Germinal center (tissue), 1 donor: ENCODE results near the gene PPP1CA.
"Not testable (repeated sequence)": the region's sequence is repeated elsewhere in the genome, so short reads cannot be mapped to it uniquely, and the experiment has no call there.

Experiments used
- DNase-seq: peaks from one replicate; pipeline ENCODE4 v3.0.0; 2012; ENCODE audit warnings: mixed read lengths, low spot score

PPP1CA gene

DNA sequence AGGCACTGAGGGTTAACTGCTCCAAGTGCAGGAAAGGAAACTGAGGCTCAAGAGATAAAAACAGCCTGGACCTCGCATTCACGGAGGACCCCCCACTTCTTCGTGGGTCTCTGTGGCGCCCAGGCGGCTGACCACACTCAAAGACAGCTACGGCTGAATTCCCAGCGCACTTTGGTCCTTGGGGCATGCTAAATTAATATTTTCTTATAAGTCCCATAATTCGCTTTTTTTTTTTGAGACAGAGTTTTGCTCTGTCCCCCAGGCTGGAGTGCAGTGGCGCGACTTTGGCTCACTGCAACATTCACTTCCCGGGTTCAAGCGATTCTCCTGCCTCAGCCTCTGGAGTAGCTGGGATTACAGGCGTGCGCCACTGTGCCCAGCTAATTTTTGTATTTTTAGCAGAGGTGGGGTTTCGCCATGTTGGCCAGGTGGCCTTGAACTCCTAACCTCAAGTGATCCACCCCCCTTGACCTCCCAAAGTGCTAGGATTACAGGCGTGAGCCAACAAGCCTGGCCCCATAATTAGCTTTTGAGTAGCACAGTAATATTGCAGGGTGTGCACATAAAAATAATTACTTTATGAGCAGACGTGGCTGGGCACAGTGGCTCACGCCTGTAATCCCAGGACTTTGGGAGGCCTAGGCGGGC, 658 bp upstream of the PPP1CA start:
- not testable (repeated sequence) for DNase-seq

DNA sequence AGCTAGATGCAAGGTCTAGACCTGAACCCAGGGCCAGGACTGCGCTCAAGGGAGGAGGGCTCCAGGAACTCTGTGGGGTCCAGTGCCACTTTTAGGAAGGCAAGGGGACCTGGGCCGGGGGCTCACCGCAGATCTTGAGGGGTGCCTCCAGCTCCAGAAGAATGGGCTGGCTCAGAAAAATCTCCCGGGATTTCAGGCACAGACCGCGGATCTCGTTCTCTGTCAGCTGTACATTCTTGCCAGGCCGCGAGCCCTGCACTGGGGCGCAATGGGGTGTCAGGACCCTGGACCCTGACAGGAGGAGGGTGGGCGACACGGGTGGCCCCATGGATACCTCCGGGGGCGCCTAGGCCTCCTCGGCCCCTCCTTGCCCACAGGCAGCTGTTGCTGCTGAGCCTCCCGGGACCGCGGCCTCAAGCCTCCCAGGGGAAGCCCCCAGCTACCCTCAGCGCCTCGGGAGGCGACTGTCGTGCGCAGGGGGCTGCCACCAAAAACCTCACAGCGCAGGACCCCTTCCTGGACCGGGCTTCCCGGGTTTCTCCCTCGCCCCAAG, 640 bp downstream of the PPP1CA start:
- DNase-seq = no peak

DNA sequence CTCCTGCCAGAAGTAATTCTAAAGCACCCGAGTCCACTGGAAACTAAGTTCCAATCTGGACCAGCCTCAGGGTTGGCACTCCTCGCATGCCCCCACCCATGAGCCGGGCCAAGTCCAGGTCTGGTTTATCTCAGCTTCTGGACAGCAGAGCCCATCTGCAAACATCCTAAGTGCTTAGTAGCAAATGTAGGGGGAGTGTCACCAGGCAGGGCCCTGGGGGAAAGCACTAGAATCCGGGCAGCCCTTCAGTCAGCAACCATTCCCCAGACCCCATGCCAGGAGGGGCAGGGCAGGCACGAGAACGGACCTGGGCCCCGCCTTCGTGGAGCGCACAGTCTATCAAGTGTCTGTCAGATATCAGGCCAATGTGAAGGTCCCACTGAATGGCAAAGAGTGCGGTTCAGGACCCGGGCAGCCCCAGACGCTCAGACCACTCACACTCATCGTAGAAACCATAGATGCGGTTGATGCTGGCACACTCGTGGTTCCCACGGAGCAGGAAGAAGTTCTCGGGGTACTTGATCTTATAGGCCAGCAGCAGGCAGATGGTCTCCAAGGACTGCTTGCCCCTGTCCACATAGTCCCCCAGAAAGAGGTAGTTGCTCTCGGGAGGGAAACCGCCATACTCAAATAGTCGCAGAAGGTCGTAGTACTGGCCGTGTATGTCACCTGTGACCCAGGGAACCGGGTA, 1.3 kb downstream of the PPP1CA start:
- DNase-seq = no peak

DNA sequence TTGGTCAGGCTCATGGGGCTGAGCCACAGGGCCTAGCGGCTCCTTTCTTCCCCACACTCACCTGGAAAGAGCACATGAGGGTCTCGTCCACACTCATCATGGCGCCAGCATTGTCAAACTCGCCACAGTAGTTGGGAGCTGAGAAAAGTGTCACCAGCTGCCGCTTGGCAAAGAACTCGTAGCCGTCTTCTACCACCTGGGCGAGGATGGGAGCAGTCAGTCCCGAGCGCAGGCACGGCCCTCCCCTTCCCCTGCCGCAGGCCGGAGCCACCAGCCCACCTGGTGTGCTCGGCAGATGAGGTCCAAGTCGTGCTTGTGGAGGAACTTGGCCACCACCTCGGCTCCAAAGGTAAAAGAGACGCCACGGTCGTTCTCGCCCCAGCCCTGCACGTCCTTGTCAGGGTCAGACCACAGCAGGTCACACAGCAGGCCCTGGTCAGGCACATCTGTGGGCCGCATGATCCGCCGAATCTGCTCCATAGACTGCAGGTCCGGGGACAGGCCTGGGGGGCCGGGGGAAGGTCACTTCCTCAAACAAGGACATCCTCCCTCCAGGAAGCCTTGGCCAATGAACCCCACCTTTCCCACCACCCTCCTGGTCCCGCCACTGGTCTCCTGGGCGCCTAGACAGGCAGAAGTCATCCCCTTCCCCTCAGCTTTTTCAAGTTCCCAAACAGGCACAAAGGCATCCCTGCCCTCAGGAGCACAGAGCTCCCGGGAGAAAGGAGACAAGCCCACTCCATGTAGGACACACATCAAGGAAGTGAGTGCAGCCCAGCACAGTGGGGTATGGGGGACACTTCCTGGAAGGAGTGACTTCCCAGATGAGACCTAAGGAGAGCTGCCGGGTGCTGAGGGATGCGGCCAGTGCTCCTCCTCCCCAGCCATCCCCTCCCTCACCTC, 2.7 kb downstream of the PPP1CA start:
- DNase-seq = no peak

DNA sequence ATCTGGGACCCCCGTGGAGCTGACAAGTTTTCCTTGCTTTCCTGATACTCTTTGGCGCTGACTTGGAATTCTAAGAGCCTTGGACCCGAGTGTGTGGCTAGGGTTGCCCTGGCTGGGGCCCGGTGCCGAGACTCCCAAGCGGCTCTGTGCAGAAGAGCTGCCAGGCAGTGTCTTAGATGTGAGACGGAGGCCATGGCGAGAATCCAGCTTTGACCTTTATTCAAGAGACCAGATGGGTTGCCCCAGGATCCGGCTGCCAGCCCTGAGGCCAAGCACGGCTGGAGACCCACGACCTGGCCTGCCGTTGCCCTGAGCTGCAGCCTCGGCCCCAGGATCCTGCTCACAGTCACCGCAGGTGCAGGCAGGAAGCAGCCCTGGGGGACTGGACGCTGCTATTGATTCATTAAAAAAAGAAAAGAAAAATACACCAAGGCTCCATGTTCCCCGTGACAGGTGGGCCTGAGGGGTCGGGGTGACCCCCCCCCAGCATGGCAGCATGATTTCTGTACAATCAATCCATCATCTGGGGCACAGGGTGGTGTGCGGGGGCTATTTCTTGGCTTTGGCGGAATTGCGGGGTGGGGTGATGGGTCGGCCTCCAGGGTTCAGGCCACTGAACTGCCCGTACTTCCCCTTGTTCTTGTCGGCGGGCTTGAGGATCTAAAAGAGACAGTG, 3.5 kb downstream of the PPP1CA start:
- no peak for DNase-seq

GRCh38 chr11:67397536-67397935, 4.1 kb downstream of the PPP1CA start:
- no peak for DNase-seq

- DNase-seq = no peak
Measured at GRCh38 chr11:67396587-67397389, 4.9 kb downstream of the PPP1CA start.

- DNase-seq = no peak
Measured at GRCh38 chr11:67396259-67396581, 5.4 kb downstream of the PPP1CA start.

- DNase-seq = no peak
Measured at GRCh38 chr11:67395555-67396258, 6.0 kb downstream of the PPP1CA start.

- no peak for DNase-seq
Measured at GRCh38 chr11:67393990-67394389, 7.7 kb downstream of the PPP1CA start.

DNA sequence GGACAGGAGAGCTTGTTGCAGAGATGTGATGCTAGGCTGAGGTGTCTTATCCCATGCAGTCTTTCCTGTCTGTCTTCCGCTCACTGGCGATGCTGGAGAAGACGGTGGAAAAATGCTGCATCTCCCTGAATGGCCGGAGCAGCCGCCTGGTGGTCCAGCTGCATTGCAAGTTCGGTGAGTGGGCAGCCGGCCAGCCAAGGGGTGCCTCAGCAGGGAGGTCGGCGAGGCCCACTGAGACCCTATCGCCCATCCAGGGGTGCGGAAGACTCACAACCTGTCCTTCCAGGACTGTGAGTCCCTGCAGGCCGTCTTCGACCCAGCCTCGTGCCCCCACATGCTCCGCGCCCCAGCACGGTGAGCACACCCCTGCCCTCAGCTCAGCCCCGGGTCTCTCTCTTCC, 8.2 kb downstream of the PPP1CA start:
- DNase-seq = no peak

GRCh38 chr11:67392183-67392715, 9.4 kb downstream of the PPP1CA start:
- DNase-seq = no peak

GRCh38 chr11:67391304-67392182, 10.1 kb downstream of the PPP1CA start, which contains the start of gene RAD9A:
RAD9A (plus strand) TSS chr11:67391986; CDS start chr11:67392045, 59 bp downstream.
- DNase-seq = peak; percentile 96

GRCh38 chr11:67390947-67391303, 10.7 kb downstream of the PPP1CA start:
- no peak for DNase-seq

DNA sequence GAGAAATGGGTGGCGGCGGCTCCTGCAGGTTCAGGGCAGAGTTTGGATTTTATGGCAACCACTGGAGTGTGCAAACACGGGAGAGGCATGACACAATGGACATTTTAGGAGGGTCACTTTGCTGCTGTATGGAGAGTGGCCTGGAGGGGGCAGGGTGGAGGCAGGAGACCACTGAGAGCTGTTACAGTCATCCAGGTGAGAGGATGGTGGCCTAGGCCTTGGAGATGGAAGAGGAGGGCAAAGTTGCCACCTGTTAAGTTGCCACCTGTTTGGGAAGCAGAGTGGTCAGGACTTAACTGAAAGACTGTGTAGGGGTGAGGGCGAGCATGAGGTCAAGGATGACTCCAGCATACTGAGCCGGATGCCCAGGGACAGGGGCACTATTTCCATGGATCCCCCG, 12.2 kb downstream of the PPP1CA start:
- peak; percentile 54 for DNase-seq

GRCh38 chr11:67387518-67387917, 14.1 kb downstream of the PPP1CA start:
- no peak for DNase-seq

- DNase-seq = no peak
Measured at GRCh38 chr11:67387069-67387468, 14.6 kb downstream of the PPP1CA start.

DNA sequence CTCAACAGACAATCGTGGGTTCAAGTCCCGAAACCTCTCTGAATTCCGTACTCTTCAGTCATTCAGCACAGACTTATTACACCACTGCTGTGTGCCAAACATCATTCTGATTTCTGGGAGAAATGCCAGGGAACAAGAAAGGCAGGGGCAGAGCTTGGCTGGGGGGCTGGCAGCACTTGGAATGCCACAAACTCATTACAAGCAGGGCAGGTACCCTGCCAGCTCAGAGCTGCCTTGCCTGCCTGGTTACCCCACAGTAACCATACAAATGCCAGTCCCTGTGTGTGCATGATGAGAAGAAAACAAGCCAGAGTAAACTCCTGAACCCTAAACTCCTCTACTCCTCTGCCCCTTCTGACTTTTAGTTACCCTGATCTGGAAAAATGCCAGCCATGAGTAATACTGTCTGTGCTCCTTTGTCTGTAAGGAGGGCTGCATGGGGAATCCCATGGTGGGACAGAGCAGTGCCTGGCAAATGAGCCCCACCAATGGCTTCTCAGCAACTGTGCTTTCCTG, 16.7 kb downstream of the PPP1CA start:
- no peak for DNase-seq
